Measurements from ENCODE around the gene MPRIP.

- no peak for TF ChIP-seq CTCF (IDR thresholded peaks at IDR 0.05; ENCODE audit: poor library complexity, severe bottlenecking)
- TF ChIP-seq POLR2AphosphoS5 (IDR thresholded peaks at IDR 0.05) = no peak
- TF ChIP-seq EZH2 (IDR thresholded peaks at IDR 0.05; ENCODE audit: borderline replicate concordance, insufficient read depth, low read length, poor library complexity, severe bottlenecking) = no peak
These were observed 49.8 kb downstream of the MPRIP start for GRCh38 chr17:17091856-17092756.
